ENCODE data around the gene GOLGA3. TPM values are rescaled to one million over a fixed set of nuclear protein-coding genes. Genes with fewer than 3 reads are reported as not detected.
"Not testable (repeated sequence)": the region's sequence is repeated elsewhere in the genome, so short reads cannot be mapped to it uniquely, and the experiment has no call there.

The GOLGA3 gene
- total RNA-seq, 4 donors from 2014 or later: 47.8 to 90.8 (median 76.6) TPM

DNA sequence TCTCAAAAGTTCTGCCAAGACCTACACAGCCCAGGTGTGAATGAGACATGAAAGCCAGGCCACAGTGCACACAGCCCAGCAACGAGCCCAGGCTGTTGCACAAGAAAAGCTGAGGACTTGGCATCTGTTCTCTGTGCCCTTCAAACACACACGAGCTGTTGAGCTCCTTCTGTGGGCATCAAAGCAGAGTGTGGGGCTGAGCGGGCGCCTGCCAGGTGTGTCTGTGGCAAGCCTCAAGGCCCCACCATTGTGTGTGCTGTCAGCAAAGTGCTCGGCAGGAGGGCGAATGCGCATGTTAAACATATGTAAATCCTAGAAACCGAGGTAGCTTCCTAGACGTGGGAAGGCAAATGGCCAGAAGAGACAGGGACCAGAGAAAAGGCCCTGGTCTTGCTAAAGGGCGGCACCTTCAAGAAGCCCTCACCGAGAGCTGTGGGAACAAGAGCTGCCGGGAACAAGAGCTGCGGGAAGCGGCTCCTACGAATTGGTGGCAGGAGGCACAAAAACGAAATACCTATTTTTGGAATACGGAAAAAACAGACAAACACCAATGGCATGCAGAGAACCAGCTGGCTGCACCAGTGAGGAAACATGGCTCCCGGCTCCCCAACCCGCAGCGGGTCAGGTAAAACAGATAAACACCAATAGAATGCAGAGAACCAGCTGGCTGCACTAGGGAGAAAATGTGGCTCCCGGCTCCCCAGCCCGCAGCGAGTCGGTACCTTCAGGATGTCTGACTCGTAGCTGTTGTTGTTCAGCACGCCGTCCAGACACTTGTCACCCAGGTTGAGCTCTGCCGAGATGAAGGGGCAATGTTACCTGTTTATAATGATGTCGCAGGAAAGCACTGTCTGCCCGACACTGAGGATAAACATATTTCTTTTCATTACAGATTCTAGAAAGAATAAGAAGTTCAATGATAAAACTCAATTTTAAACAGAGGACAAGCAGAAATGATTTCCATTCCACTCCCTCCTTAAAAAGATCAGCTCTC, 19.0 kb upstream of the GOLGA3 start:
- Histone ChIP-seq H3K27ac (no peak overlapping the region), H3K36me3 (peaks cover 0 to 95% (median 0%) of the 10 kb centered on the region in 3 donors), H3K27me3 (no peaks in the 10 kb centered on the region), H3K9me3 (no peaks in the 10 kb centered on the region), H3K4me3 (no peak overlapping the region), H3K4me1 (no peaks in the 10 kb centered on the region)
- no peak for DNase-seq
- no peak for TF ChIP-seq POLR2A (IDR thresholded peaks at IDR 0.05)
- TF ChIP-seq, protein P1, sequence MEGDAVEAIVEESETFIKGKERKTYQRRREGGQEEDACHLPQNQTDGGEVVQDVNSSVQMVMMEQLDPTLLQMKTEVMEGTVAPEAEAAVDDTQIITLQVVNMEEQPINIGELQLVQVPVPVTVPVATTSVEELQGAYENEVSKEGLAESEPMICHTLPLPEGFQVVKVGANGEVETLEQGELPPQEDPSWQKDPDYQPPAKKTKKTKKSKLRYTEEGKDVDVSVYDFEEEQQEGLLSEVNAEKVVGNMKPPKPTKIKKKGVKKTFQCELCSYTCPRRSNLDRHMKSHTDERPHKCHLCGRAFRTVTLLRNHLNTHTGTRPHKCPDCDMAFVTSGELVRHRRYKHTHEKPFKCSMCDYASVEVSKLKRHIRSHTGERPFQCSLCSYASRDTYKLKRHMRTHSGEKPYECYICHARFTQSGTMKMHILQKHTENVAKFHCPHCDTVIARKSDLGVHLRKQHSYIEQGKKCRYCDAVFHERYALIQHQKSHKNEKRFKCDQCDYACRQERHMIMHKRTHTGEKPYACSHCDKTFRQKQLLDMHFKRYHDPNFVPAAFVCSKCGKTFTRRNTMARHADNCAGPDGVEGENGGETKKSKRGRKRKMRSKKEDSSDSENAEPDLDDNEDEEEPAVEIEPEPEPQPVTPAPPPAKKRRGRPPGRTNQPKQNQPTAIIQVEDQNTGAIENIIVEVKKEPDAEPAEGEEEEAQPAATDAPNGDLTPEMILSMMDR (IDR thresholded peaks at IDR 0.05): no peak

DNA sequence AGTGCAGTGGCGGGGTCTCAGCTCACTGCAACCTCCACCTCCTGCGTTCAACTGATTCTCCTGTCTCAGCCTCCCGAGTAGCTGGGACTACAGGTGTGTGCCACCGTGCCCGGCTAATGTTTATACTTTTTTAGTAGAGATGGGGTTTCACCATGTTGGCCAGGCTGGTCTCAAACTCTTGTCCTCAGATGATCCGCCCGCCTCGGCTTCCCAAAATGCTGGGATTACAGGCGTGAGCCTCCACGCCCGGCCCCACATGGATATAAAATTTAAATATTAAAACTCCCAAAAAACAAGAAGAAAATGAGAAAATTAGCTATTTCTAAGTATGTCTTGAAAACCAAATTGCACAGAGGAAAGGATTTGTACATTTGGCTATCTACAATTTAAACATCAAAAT, 16.0 kb upstream of the GOLGA3 start:
- H3K27ac ChIP-seq, H3K4me3 ChIP-seq, H3K9me3 ChIP-seq, H3K4me1 ChIP-seq, DNase-seq, H3K27me3 ChIP-seq: not testable (repeated sequence)
- H3K36me3 ChIP-seq: peaks cover 0 to 94% (median 0%) of the 10 kb centered on the region in 3 donors

DNA sequence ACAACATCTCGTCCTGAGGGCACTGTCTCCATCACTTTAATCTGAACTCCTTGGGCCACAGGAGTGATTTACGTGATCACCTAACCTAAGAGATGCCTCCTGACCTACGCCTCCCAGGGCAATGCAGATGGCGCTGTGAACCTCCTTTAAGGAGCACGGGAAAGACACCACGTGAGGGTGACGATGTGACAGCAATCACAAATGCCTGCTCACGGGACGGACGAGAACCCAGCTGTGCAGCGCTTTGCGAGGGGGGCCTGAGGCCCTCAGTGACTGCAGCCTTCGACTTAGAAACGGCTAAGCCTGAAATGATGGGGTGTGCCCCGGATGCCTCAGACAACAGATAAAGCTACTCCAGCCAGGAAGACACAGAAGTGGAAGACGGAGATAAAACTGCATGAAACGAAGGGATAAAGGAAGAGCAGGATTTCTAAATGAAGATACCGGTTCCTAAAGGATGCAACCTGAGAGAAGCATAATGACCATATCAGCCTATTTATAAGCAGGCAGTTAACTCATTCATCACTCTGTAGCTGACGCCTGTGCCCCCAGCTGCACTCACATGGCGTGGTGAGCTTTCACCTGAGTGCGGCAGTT, 13.9 kb upstream of the GOLGA3 start:
- TF ChIP-seq, protein P1 (IDR thresholded peaks at IDR 0.05): no peak
- TF ChIP-seq POLR2A (IDR thresholded peaks at IDR 0.05): no peak
- H3K36me3 ChIP-seq: peaks cover 0 to 75% (median 0%) of the 10 kb centered on the region in 3 donors
- H3K27ac ChIP-seq: no peak overlapping the region

DNA sequence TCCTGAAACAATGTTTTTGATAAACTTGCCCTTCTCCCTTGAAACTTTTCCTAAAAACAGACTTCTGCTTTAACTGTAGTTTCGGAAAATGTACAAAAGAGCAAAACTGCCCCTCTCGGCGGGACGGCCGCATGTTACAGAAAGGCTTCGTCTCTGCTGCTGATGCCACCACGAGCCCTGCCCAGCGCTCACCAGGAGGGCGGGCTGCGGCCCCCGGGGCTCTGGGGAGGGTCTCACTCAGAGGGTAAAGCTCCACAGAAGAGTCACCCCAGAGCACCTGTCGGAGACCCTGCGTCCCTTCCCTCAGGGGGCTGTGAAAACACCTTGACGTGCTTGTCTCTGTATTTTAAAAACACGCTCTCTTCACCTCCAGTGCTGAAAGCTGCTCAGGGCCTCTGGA, 12.5 kb upstream of the GOLGA3 start:
- no peak for TF ChIP-seq POLR2A (IDR thresholded peaks at IDR 0.05)
- TF ChIP-seq, protein P1 (IDR thresholded peaks at IDR 0.05): no peak
- Histone ChIP-seq H3K4me3 (no peak overlapping the region), H3K36me3 (peaks cover 0 to 62% (median 0%) of the 10 kb centered on the region in 3 donors), H3K27me3 (no peaks in the 10 kb centered on the region), H3K9me3 (no peaks in the 10 kb centered on the region), H3K4me1 (no peaks in the 10 kb centered on the region), H3K27ac (no peak overlapping the region)
- no peak for DNase-seq

More for the DNA sequence above, 13.9 kb upstream of the GOLGA3 start:
- Histone ChIP-seq H3K4me1 (no peaks in the 10 kb centered on the region), H3K27me3 (no peaks in the 10 kb centered on the region), H3K9me3 (no peaks in the 10 kb centered on the region), H3K4me3 (no peak overlapping the region)
- DNase-seq: no peak

DNA sequence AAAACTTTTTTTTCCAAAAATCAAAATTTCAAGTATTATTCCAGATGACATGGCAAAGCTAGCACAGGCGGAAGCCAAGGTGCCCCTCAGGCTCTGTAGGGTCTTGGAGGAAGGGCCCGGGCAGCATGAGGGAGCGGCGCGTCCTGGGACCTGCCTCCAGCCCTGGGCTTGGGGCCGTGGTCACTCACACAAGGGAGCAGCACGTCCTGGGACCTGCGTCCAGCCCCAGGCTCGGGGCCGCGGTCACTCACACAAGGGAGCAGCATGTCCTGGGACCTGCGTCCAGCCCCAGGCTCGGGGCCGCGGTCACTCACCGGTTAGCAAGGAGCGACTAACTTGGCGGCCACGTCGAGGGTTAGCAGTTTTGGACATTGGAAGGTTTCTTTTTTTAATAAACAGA, 11.9 kb upstream of the GOLGA3 start:
- DNase-seq: no peak
- TF ChIP-seq POLR2A (IDR thresholded peaks at IDR 0.05): no peak
- TF ChIP-seq, protein P1 (IDR thresholded peaks at IDR 0.05): no peak
- H3K9me3 ChIP-seq: no peaks in the 10 kb centered on the region
- H3K4me3 ChIP-seq: no peak overlapping the region
- no peaks in the 10 kb centered on the region for H3K27me3 ChIP-seq
- no peaks in the 10 kb centered on the region for H3K4me1 ChIP-seq
- peaks cover 0 to 57% (median 0%) of the 10 kb centered on the region in 3 donors for H3K36me3 ChIP-seq
- H3K27ac ChIP-seq: no peak overlapping the region
